Erythroblast (primary cell): ENCODE measurements around the gene PACSIN1.

Experiments used
- DNase-seq, 2 experiments: peaks; one replicate each; lab custom pipeline; 2025; lab: John Stamatoyannopoulos, UW
- GATA1 ChIP-seq: IDR thresholded peaks from 2 replicates; pipeline ENCODE4 v1.6.1; 2011; ENCODE audit warnings: low read depth, mild to moderate bottlenecking, control low read depth, low read length, moderate library complexity
- POLR2A ChIP-seq: IDR thresholded peaks from 2 replicates; pipeline ENCODE4 v1.6.1; 2011; ENCODE audit warnings: mild to moderate bottlenecking, low read length

The PACSIN1 gene

GRCh38 chr6:34561227-34561530, 95.3 kb downstream of the PACSIN1 start:
- TF ChIP-seq POLR2A = no peak
- no peak for TF ChIP-seq GATA1
- DNase-seq = no peak

- no peak for TF ChIP-seq GATA1
- TF ChIP-seq POLR2A = no peak
Measured at GRCh38 chr6:34562350-34562749, 96.5 kb downstream of the PACSIN1 start.

GRCh38 chr6:34562861-34563512, 97.1 kb downstream of the PACSIN1 start:
- TF ChIP-seq POLR2A = no peak
- DNase-seq = peak; percentile 85 to 97

More at GRCh38 chr6:34562350-34562749, 96.5 kb downstream of the PACSIN1 start:
- DNase-seq = no peak

- DNase-seq = peak in 1 of 2 experiments; percentile 49
- TF ChIP-seq POLR2A (no peak), GATA1 (no peak)
Measured at GRCh38 chr6:34563513-34563870, 97.6 kb downstream of the PACSIN1 start.

- TF ChIP-seq POLR2A (no peak), GATA1 (no peak)
- DNase-seq = no peak
Measured at GRCh38 chr6:34564181-34564580, 98.3 kb downstream of the PACSIN1 start.

GRCh38 chr6:34565722-34566137, 99.9 kb downstream of the PACSIN1 start:
- no peak for DNase-seq
- TF ChIP-seq GATA1 (no peak), POLR2A (no peak)

- TF ChIP-seq POLR2A (no peak), GATA1 (no peak)
- no peak for DNase-seq
Measured at GRCh38 chr6:34566830-34567546, 101.1 kb downstream of the PACSIN1 start.

GRCh38 chr6:34568341-34569201, 102.7 kb downstream of the PACSIN1 start:
- TF ChIP-seq GATA1 = no peak
- TF ChIP-seq POLR2A = no peak
- no peak for DNase-seq

GRCh38 chr6:34569361-34569973, 103.6 kb downstream of the PACSIN1 start:
- TF ChIP-seq GATA1 (no peak), POLR2A (no peak)
- DNase-seq = no peak

GRCh38 chr6:34570066-34570833, 104.4 kb downstream of the PACSIN1 start:
- no peak for TF ChIP-seq GATA1
- no peak for TF ChIP-seq POLR2A
- no peak for DNase-seq

GRCh38 chr6:34571388-34571787, 105.5 kb downstream of the PACSIN1 start:
- no peak for DNase-seq
- TF ChIP-seq POLR2A = no peak
- TF ChIP-seq GATA1 = no peak

- no peak for DNase-seq
- no peak for TF ChIP-seq POLR2A
- no peak for TF ChIP-seq GATA1
Measured at GRCh38 chr6:34572021-34572420, 106.1 kb downstream of the PACSIN1 start.

GRCh38 chr6:34572585-34572984, 106.7 kb downstream of the PACSIN1 start:
- no peak for TF ChIP-seq POLR2A
- no peak for TF ChIP-seq GATA1
- DNase-seq = no peak
